GM10248 (cell line): ENCODE measurements around the gene FAM184A.

Experiments used
- CTCF ChIA-PET: fragments of 300-600 bp; sonication (Branson Sonifier 250); formaldehyde crosslinking; extraction: SDS; loops from one replicate; lab custom pipeline; 2021; ENCODE audit warnings: antibody characterized with exemption; lab: Yijun Ruan, JAX
- POLR2A ChIA-PET: fragments of 350-650 bp; sonication (Branson Sonifier 250); formaldehyde crosslinking; extraction: SDS; loops from one replicate; lab custom pipeline; 2020; ENCODE audit warnings: antibody characterized with exemption; lab: Yijun Ruan, JAX
- DNase-seq: peaks from one replicate; pipeline ENCODE4 v3.0.0; 2012; ENCODE audit errors: extremely low spot score
- CTCF ChIP-seq: IDR thresholded peaks from 2 replicates; pipeline ENCODE4 v1.5.1; 2012; ENCODE audit warnings: mild to moderate bottlenecking, low read depth; ENCODE audit errors: extremely low read depth, missing control alignments, control extremely low read depth

The FAM184A gene

GRCh38 chr6:118996289-118996820 lies 82.1 kb downstream of the FAM184A start:
- CTCF ChIA-PET = no interaction called here
- POLR2A ChIA-PET = no interaction called here
- DNase-seq = no peak
- TF ChIP-seq CTCF = no peak

GRCh38 chr6:118993803-118994251 lies 84.6 kb downstream of the FAM184A start:
- CTCF ChIA-PET = no interaction called here
- POLR2A ChIA-PET = no interaction called here
- no peak for DNase-seq
- no peak for TF ChIP-seq CTCF

GRCh38 chr6:118993358-118993757 lies 85.1 kb downstream of the FAM184A start:
- no peak for DNase-seq
- CTCF ChIA-PET = no interaction called here
- TF ChIP-seq CTCF = no peak
- POLR2A ChIA-PET = no interaction called here

GRCh38 chr6:118992186-118992795 lies 86.2 kb downstream of the FAM184A start:
- ChIA-PET CTCF (interaction anchor here (1.6 kb wide), 1 partner anchor 118 kb away, joined by 3 read pairs; no protein-coding TSS in a partner anchor), POLR2A (no interaction called here)
- no peak for DNase-seq
- no peak for TF ChIP-seq CTCF

- POLR2A ChIA-PET = no interaction called here
- CTCF ChIA-PET = no interaction called here
- no peak for DNase-seq
- TF ChIP-seq CTCF = no peak
Measured at GRCh38 chr6:118986312-118986711, 92.2 kb downstream of the FAM184A start.

- ChIA-PET CTCF (no interaction called here), POLR2A (no interaction called here)
- no peak for DNase-seq
Measured at GRCh38 chr6:118985123-118985830, 93.2 kb downstream of the FAM184A start.

More at GRCh38 chr6:118985123-118985830, 93.2 kb downstream of the FAM184A start:
- TF ChIP-seq CTCF = no peak
